HG03439 (cell line): Measurements from ENCODE around the gene GPR4.
"Not testable (repeated sequence)": the region's sequence is repeated elsewhere in the genome, so short reads cannot be mapped to it uniquely, and the experiment has no call there.

ENCODE experiments used
- ATAC-seq: cut with Tn5 transposase; IDR thresholded peaks from one replicate; pipeline ENCODE4 v1.9.1; 2021; ENCODE audit warnings: mild to moderate bottlenecking, moderate library complexity; ENCODE audit not compliant: unreplicated experiment

GPR4 gene

DNA sequence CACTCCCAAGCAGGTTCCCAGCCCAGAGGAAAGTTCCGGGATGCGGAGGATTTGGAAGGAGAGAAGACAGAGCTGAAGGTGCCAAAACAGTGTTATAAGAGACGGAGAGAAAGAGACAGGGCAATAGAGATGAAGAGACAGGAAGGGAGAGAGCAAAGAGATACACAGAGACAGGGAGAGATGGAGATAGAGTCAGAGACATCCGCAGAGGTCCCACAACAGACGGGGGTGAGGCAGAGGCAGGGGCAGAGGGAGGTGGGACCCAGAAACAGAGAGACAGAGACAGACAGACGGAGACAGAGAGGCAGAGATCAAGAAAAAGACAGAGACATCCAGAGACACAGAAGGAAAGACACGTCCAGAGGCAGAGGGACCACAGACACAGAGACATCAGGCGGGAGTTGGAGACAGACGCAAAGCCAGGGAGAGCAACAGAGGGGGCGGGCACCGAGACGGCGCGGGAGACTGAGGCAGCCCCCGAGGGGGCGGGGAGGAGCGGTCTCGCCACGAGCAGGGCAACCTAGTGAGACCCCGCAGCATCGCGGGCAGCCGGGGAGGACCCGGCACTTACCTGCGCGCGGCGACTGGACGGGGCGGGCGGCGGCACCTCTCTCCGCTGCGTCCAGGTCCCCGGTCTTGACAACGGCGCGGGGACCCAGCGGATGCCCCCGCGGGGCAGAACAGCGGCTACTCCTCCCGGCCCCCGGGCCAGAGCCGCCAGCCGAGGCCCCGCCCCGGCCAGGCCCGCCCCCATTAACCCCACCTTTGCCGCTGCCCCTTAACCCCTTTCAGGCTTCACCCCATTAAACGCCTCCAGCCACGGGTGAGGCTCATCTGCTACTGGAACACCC is at the start of gene GPR4:
GPR4 (minus strand) TSS at position 689 of the 851 bp plus-strand sequence. CDS start 10,346 bp downstream, outside the sequence.
- ATAC-seq, result no peak

- no peak for ATAC-seq
Measured at GRCh38 chr19:45650722-45651121, 48.7 kb upstream of the GPR4 start.

GRCh38 chr19:45646345-45646698 is 44.3 kb upstream of the GPR4 start:
- no peak for ATAC-seq

- ATAC-seq, result peak; percentile 26
Measured at GRCh38 chr19:45645631-45646344, 43.8 kb upstream of the GPR4 start.

DNA sequence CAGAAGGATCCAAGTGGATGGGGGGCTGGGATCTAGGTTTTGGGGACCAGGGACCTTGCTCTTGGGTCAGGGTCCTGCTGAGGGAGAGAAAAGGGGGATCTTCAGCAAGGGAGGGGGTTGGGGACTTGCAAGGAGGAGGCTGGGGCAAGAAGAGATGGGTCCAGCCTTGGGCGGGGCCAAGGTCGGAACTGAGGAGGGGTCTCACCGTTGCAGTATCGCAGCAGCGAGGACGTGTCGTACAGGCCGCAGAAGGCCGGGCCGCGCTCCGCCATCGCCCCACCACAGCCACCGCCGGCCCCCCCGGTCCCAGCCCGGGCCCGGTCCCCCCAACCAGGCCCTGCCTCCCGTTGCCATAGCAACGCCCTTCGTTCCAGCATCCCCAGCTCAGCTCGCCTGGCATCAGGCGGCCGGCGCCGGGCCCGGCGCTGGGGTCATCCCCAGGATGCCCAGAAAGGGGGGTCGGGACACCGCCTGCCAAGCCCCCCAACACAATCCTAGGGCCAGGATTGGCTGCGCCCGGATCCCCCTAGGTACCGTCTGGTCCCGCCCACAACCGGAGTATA is 43.1 kb upstream of the GPR4 start:
- ATAC-seq, result no peak

GRCh38 chr19:45643927-45644771 is 42.1 kb upstream of the GPR4 start:
- no peak for ATAC-seq

DNA sequence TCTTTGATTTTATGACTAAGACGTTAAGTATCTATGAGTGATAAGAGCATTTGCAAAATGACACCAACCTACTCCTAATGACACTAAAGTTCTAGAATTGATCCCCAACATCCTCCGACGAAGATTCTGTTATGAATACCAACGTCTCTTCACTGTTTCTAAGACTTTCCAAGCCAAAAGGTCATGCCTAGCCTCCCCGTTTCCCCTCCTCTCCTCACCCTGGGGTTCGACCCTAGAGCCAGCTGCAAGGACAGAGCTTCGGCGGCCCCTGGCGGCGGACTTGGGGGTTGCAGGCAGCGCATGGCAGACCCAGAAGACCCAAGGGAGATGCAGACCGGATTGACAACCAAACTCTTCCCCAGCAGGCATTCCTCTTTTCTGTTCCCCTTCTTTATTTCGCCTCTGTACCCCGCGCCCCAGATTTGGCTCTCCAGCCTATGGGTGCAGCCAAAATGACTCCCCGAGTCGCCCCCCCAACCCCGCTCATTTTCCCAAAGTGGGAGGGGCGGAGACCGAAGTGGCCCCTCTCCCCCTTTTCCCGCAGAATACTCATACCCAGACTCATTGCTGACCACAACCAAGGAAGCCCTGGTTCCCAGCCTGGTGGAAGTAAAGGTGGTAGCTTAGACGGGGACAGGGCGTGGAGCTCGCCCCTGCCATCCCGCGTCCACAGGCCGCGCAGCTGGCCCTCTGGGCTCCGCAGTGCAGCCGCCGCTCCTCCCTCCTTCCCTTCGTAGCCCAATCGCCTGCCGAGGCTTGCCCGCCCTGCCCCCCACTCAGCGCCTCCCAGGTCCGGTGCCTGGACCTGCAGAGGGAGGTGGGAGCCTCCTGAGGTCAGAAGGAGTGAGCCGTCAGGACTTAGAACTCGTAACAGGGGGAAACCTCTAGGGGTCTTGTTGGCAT is 41.3 kb upstream of the GPR4 start:
- ATAC-seq, result peak; percentile 31

GRCh38 chr19:45641274-45642105 is 39.5 kb upstream of the GPR4 start:
- ATAC-seq, result peak; percentile 38

DNA sequence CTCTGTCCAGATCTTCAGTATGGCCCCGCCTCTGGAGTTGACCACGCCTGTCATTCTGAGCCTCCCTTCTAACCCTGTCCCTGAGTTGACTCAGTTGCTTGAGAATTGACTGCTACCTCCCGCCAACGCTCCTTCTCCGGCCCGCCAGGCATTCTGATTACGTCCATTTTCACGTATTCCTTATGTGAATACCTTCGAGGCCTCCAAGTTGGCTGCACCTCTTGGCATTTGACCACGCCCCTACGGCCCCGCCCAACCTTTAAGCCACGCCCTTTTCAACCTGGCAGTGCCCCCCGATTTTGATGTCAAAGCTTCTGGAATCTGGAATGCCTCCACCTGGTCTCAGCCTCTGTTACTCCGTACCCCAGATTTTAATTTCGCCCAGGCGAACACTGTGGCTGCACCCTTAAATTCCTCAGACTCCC is 38.8 kb upstream of the GPR4 start:
- ATAC-seq, result no peak

DNA sequence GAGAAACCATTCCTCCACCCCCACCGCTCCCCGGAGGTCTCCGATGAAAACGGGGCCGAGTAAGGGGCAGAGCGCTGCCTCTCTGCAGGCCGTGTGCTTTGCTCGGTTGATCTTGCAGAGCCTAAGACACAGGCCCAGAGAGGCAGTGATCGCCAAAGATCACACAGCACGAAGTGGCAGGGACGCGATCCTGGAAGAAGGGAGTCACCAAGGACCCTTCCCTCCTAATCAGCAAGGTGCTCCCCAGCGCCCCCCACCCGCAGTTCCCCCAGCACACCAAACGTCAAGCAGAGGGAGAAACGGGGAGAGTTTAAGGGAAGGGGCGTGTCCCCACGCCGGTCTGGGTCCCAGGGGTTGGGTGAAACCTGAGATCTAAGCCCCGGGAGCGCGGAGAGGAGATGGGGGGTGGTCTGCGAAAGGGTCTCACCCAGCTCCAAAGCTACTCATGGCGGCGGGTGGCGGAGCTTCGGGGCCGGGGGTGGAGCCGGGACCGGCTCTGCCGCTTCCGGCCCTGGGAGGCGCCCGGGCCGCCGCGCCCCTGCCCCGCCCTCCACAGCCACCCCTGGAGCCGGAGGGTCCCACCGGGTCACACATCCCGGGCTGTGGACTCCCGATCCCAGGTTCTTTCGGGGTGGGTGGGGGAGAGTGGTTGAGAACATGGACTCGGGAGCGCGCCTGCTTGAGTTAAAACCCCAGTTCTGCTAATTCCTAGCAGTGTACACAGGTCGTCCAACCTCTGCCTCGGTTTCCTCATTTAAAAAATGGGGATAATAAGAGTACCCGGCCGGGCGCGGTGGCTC is 37.1 kb upstream of the GPR4 start, which contains the start of gene EML2:
EML2 (minus strand) TSS at position 468 of the 800 bp plus-strand sequence; CDS start at position 447, 21 bp downstream.
- no peak for ATAC-seq

DNA sequence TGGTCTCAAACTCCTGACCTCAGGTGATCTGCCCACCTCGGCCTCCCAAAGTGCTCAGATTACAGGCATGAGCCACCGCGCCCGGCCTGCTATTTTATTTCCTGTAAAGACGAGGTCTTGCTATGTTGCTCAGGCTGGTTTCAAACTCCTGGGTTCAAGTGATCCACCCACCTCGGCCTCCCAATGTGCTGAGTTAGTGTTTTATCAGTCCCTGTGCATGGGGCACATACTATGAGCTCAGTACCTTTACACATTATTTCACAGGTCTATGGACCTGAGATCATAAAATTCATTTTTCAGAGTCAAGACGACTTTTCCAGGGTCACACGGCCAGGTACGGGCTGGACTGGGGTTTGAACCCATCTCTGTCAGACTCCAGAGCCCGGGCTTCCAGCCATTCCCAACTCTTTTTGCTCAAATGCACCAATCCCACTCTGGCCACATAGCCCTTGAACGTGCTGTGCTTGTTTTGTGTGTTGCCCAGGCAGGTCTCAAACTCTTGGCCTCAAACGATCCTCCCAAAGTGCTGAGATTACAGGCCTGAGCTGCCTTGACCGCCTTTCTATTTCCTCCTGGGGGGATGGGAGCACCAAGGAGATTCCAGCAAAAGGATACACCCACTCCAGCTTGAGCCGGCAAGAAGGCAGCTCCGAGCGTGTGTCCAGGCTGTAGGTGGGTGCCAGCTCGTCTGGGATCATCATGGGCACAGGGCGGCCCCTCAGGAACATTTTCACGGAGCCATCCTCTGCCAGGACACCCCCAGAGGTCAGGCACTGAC is 36.1 kb upstream of the GPR4 start:
- ATAC-seq, result no peak

DNA sequence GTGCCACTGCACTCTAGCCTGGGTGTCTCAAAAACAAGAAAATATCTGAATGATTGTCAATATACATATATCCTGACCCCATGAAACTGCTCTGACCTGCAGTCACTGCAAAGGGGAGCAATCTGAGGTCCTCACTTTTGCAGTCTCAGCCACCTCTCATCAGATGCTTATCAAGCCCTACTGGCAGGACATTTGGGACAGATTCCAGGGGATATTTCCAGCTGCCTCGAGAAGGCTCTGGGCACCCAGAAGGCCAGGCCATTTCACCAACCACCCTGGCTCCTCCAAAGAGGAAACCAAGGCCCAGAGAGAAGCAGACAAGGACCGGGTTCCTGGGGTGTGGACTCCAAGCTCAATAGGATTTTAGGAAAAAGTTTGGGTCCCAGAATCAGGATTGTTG is 34.9 kb upstream of the GPR4 start:
- ATAC-seq, result no peak

DNA sequence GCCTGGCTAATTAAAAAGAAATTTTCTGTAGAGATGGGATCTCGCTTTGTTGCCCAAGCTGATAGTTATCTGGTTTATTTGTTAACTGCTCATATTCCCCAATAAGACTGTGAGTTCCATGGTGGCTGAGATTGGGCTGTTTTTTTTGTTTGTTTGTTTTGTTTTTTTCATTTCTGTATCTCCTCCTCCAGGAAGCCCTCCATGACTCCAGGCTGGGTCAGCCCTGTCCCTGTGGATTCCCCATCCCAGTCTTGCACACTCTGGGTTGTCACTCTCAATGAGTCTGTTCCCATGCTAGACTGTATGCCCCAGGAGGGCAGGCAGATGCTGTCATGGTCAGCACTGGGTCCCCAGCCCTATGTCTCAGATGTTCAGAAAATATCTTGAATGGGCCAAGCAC is 34.3 kb upstream of the GPR4 start:
- ATAC-seq, result no peak

GRCh38 chr19:45632468-45633196 is 30.6 kb upstream of the GPR4 start:
- no peak for ATAC-seq

DNA sequence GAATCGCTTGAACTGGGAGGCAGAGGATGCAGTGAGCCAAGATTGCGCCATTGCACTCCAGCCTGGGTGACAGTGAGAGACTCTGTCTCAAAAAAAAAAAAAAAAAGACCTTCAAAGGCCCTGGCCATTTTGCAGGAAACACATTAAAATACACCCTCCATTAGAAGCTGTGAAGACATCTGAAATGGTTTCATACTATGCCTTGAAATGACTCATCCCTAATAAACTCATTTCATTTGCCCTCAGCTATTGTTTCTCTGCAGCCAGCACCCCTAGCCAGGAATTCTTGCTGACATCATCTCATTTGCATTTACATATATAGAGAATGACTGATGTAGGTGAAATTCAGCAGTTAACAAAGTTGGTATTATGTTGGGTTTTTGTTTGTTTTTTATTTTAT is 28.5 kb upstream of the GPR4 start:
- no peak for ATAC-seq

DNA sequence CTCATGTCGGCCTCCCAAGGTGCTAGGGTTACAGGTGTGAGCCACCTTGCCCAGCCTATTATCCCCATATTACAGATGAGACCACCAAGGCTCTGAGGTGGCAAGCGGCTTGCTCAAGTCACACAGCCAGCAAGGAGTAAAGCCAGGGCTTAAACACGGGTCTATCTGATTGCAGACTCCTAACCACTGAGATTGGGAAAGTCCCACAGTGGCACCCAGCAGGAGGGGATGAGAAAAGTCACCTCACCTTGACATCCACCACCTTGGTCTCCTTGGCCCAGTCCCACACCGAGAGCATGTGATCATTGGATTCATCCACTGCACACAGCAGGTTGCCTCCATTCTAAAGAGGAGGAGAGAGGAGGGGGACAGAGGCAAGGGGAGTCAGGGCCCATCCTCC is 27.7 kb upstream of the GPR4 start:
- ATAC-seq, result no peak

GRCh38 chr19:45628219-45628618 is 26.2 kb upstream of the GPR4 start:
- ATAC-seq, result not testable (repeated sequence)
